HG02610 (cell line): ENCODE measurements around the gene OTOF.

ENCODE experiments used
- ATAC-seq: cut with Tn5 transposase; IDR thresholded peaks from one replicate; pipeline ENCODE4 v1.9.1; 2021; ENCODE audit warnings: mild to moderate bottlenecking, moderate library complexity; ENCODE audit not compliant: unreplicated experiment

OTOF gene

DNA sequence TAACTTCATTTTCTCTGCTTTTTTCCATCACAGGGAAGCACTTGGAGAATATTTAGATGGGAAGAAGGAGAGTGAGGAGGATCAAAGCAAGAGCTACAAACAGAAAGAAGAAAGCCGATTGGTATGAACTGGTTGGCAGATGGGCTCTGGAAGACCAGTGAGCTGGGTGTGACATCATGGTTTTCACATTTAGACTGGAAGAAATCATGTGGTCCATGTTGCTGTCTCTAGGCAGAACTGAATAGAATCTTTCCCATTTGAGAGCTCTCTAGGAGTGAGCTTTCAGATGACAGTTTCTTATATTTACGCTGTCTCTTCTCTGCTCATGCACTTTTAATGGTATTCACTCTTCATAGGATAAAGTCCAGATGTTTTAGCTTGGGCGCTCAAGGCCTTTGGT lies 63.6 kb downstream of the OTOF start:
- no peak for ATAC-seq

DNA sequence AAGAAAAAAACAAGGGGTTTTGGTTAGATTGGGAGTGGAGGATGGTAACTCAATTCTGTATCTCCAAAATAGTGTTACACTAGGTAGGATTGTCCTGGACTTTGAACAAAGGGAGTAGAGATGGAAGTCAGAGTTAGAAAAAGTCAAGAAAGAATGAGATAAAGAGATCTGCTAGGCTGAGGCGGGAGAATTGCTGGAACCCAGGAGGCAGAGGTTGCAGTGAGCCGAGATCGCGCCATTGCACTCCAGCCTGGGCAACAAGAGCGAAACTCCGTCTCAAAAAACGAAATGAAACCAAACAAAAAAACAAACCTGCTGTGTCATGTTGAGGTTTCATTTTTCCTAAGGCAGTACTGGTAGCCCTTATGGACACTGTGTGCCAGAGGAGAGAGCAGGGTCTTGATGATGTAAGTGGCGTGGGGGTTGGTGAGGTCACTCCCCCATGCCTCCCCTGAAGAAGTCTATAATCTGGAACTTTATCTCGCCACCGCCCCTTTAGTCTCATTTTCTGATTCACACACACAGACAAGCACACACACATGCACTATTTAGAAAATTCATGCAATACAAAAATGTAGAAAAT lies 65.7 kb downstream of the OTOF start:
- ATAC-seq = no peak

DNA sequence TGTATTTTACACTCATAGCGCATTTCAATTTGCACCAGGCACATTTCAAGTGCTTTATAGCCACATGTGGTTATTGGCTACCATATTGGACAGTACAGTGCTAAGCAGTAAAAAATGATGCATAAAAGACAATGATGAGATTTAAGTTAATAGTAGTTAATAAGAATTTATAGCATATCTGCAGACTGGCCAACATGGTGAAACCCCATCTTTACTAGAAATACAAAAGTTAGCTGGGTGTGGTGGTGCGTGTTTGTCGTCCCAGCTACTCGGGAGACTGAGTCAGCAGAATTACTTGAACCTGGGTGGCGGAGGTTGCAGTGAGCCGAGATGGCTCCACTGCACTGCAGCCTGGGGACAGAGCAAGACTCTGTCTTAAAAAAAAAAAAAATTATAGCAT lies 66.5 kb downstream of the OTOF start:
- ATAC-seq = no peak

DNA sequence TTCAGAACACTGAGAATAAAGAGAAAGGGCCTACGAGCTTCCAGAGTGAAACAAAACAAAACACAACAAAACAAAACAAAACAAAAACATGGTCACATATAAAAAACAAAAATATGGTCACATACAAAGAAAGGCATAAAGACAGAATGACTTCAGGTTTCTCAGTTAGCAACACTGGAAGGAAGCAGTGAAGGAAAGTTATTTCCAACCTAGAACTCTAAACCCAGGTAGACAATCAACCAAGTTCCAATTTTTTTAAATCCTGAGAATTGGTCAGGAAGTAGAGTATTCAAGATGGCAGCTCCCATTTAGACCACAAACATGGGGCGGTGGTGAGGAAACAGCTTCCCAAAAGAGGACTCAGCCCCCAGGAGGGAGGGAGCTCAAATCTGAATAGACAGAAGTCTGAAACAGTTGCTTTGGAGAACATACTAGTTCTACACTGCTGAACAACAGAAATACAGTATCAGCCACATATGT lies 67.1 kb downstream of the OTOF start:
- no peak for ATAC-seq

DNA sequence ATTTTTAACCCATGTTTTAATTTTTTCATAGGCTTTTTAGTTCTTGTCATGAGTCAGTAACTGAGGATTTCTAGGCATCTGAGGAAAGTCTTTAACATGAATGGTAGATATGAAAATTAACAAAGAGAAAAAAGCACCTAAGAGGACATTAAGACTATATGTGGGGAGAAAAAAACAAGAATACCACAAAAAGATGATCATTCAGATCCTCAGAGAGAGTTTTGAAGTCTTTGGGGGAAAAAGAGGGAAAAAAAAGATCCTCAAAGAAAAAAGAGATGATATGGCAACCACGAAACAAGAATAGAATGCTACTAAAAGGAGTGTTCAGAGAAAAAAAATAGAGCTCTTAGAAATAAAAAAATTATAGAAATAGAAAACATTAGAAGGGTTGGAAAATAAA lies 68.1 kb downstream of the OTOF start:
- ATAC-seq = no peak

DNA sequence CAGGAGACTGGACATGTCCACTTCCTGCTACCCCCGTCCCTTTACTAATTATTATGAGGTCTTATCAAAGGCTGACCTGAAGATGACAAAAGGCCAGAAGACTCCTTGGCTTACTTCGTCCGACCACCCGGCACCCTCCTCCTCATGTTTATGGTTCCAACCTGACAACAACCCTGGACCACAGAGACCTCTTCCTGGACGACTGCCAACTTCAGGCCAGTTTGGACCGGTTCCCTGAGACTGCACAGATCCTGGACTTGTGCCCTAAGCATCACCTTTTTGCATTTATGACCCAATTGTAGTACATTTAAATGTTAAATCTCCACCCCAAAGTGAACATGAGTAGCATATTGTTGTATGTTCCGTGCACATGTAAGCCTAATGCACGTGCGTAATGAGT lies 70.4 kb downstream of the OTOF start:
- ATAC-seq = no peak
